ENCODE results near the gene SLC17A2. TPM values are rescaled to one million over a fixed set of nuclear protein-coding genes. Genes with fewer than 3 reads are reported as not detected.

The SLC17A2 gene
- total RNA-seq, 1 donor from 2014 or later = not detected

GRCh38 chr6:25874822-25875562 lies 55.5 kb downstream of the SLC17A2 start:
- no peak overlapping the region for H3K27ac Mint-ChIP-seq
- no peaks in the 10 kb centered on the region for H3K4me1 Mint-ChIP-seq
- TF ChIP-seq, protein P1, sequence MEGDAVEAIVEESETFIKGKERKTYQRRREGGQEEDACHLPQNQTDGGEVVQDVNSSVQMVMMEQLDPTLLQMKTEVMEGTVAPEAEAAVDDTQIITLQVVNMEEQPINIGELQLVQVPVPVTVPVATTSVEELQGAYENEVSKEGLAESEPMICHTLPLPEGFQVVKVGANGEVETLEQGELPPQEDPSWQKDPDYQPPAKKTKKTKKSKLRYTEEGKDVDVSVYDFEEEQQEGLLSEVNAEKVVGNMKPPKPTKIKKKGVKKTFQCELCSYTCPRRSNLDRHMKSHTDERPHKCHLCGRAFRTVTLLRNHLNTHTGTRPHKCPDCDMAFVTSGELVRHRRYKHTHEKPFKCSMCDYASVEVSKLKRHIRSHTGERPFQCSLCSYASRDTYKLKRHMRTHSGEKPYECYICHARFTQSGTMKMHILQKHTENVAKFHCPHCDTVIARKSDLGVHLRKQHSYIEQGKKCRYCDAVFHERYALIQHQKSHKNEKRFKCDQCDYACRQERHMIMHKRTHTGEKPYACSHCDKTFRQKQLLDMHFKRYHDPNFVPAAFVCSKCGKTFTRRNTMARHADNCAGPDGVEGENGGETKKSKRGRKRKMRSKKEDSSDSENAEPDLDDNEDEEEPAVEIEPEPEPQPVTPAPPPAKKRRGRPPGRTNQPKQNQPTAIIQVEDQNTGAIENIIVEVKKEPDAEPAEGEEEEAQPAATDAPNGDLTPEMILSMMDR (IDR thresholded peaks at IDR 0.05; ENCODE audit: unreplicated experiment) = no peak
- no peak overlapping the region for H3K4me3 Mint-ChIP-seq
- peaks cover 39% of the 10 kb centered on the region for H3K27me3 Mint-ChIP-seq (ENCODE audit: low read depth)
- H3K36me3 Mint-ChIP-seq = no peaks in the 10 kb centered on the region
- DNase-seq (ENCODE audit: low spot score in 2 of 2, unreplicated experiment in 2 of 2) = no peak
- peaks cover 3% of the 10 kb centered on the region for H3K9me3 Mint-ChIP-seq

DNA sequence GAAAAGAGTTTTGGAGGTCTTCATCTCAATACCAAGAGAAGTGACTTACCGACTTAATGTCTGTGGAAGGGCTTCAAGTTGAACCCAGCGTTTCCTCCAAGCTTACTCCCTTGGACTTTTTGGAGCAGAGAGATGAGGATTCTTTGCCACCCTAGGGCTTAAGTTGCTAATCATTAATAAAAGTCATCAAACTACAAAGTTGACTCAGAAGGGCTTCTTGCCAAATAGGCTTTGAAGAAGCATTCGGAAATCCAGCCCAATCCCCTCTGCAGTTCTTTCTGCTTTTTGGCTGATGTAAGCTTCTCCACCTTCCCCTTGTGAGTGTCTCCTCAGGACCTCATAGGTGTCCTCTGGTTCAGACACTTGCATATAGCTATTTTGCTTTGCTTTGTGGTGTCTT lies 56.4 kb downstream of the SLC17A2 start, which contains the start of gene SLC17A3:
Gene SLC17A3, minus strand, starts transcription at position 126 of the 400 bp plus-strand sequence. CDS start 5,856 bp downstream, outside the sequence.
- Mint-ChIP-seq H3K9me3 (peaks cover 3% of the 10 kb centered on the region), H3K27me3 (ENCODE audit: low read depth) (peaks cover 33% of the 10 kb centered on the region), H3K4me1 (no peaks in the 10 kb centered on the region), H3K36me3 (no peaks in the 10 kb centered on the region), H3K27ac (no peak within 1 kb of the TSS), H3K4me3 (no peak within 1 kb of the TSS)
- no peak for DNase-seq (ENCODE audit: low spot score in 2 of 2, unreplicated experiment in 2 of 2)
- TF ChIP-seq, protein P1 (IDR thresholded peaks at IDR 0.05; ENCODE audit: unreplicated experiment) = no peak

DNA sequence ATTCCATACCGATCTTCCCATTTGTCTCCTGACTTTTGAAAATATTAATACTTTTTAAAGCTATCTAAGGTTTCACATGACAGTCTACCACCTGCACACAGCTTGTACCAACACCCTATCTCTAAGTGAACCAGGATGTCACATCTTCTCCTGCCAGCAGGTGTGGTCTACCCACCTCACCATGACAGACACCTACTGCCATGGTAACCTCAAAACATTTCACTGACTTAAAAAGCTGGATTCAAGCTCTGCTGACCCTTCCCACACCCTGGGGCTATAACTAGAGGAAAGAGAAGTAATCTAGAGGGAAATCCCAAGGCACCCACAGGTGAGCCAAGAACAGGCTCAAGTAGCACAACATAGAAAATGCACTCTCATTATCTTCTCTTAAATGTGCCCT lies 57.7 kb downstream of the SLC17A2 start:
- no peak overlapping the region for H3K4me3 Mint-ChIP-seq
- TF ChIP-seq, protein P1 (IDR thresholded peaks at IDR 0.05; ENCODE audit: unreplicated experiment) = no peak
- no peak for DNase-seq (ENCODE audit: low spot score in 2 of 2, unreplicated experiment in 2 of 2)
- no peaks in the 10 kb centered on the region for H3K36me3 Mint-ChIP-seq
- H3K4me1 Mint-ChIP-seq = no peaks in the 10 kb centered on the region
- peaks cover 36% of the 10 kb centered on the region for H3K27me3 Mint-ChIP-seq (ENCODE audit: low read depth)
- no peak overlapping the region for H3K27ac Mint-ChIP-seq
- peaks cover 3% of the 10 kb centered on the region for H3K9me3 Mint-ChIP-seq

GRCh38 chr6:25869840-25870239 lies 60.7 kb downstream of the SLC17A2 start:
- TF ChIP-seq, protein P1 (IDR thresholded peaks at IDR 0.05; ENCODE audit: unreplicated experiment) = no peak
- DNase-seq (ENCODE audit: low spot score in 2 of 2, unreplicated experiment in 2 of 2) = no peak
- peaks cover 3% of the 10 kb centered on the region for H3K9me3 Mint-ChIP-seq
- no peak overlapping the region for H3K4me3 Mint-ChIP-seq
- H3K27ac Mint-ChIP-seq = no peak overlapping the region
- peaks cover 41% of the 10 kb centered on the region for H3K27me3 Mint-ChIP-seq (ENCODE audit: low read depth)
- no peaks in the 10 kb centered on the region for H3K4me1 Mint-ChIP-seq
- no peaks in the 10 kb centered on the region for H3K36me3 Mint-ChIP-seq

DNA sequence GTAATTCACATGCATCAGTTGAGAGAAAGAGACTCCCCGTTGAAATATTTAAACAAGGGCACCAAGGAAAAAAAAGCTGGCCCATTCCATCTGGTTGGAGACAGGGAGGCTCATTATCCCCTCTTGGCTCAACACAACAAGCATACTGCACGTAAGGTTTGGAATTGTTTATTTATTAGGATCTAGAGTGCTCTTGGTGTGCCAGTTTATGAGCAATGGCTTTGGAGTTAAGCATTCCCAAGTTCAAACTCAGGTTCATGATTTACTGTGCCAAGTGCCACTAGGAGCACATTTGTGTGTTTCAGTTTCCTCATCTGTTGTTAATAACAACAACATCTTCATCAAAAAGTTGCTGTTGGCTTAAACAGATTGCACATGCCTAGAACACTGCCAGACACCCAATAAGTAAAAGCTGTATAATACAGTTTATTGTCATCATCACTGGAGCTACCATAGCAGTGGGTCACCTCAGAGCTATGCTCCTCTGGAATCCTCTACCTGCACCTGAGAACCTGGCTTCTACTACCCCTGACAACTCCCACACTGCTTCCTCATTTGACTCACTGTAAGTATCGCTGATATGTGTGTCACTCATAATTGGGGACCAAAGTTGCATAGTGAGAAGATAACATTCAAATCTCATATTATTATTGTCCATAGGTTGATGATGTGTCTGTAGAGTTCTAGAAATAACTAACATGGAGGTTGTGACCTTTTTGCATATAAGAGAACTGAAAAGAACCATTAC lies 61.9 kb downstream of the SLC17A2 start:
- peaks cover 7% of the 10 kb centered on the region for H3K9me3 Mint-ChIP-seq
- TF ChIP-seq, protein P1 (IDR thresholded peaks at IDR 0.05; ENCODE audit: unreplicated experiment) = no peak
- H3K36me3 Mint-ChIP-seq = no peaks in the 10 kb centered on the region
- H3K4me1 Mint-ChIP-seq = no peaks in the 10 kb centered on the region
- H3K27ac Mint-ChIP-seq = no peak overlapping the region
- no peak overlapping the region for H3K4me3 Mint-ChIP-seq
- DNase-seq (ENCODE audit: low spot score in 2 of 2, unreplicated experiment in 2 of 2) = no peak
- H3K27me3 Mint-ChIP-seq (ENCODE audit: low read depth) = peaks cover 49% of the 10 kb centered on the region
